Measurements from ENCODE around the gene POF1B.

GRCh38 chrX:85345523-85345922, 33.9 kb downstream of the POF1B start:
- no peak for TF ChIP-seq CTCF (IDR thresholded peaks at IDR 0.05; ENCODE audit: insufficient read depth, low read length)
- no peak for TF ChIP-seq REST (IDR thresholded peaks at IDR 0.05; ENCODE audit: insufficient replicate concordance, low read depth)
- TF ChIP-seq POLR2AphosphoS5 (IDR thresholded peaks at IDR 0.05; ENCODE audit: low read depth): no peak
- no peak for TF ChIP-seq SPI1 (IDR thresholded peaks at IDR 0.05; ENCODE audit: borderline replicate concordance, low read depth)

All from HL-60 (cell line).